OCI-LY3 (cell line): Measurements from ENCODE around the gene FAM83E.

Source experiments
- H2AFZ ChIP-seq: fragments of 200-600, 300-600 bp; shearing (Covaris generic); 2 replicates; pipeline ENCODE4 v1.6.0; 2014; ENCODE audit warnings: antibody characterized with exemption, low read depth, low read length
- H3K27ac ChIP-seq: fragments of 200-600, 300-600 bp; sonication (generic); 2 replicates; pipeline ENCODE4 v1.5.1; 2014; ENCODE audit warnings: mild to moderate bottlenecking, low read length, moderate library complexity, mixed read lengths
- H3K27me3 ChIP-seq: fragments of 200-600, 300-600 bp; sonication (generic); 2 replicates; pipeline ENCODE4 v1.6.1; 2014; ENCODE audit warnings: low read depth, low read length, mixed read lengths
- H3K36me3 ChIP-seq: fragments of 200-600, 300-600 bp; sonication (generic); replicated peaks from 2 replicates; pipeline ENCODE3; 2014; ENCODE audit warnings: low read depth, low read length, mixed read lengths
- H3K4me1 ChIP-seq: fragments of 300-600, 200-600 bp; sonication (generic); 2 replicates; pipeline ENCODE4 v1.6.1; 2014; ENCODE audit warnings: low read length, mixed read lengths
- H3K4me2 ChIP-seq: fragments of 200-600, 300-600 bp; sonication (generic); 2 replicates; pipeline ENCODE4 v1.6.1; 2014; ENCODE audit warnings: low read length, mixed read lengths
- H3K4me3 ChIP-seq: fragments of 300-600, 200-600 bp; sonication (generic); 2 replicates; pipeline ENCODE4 v1.5.1; 2014; ENCODE audit warnings: antibody characterized with exemption, mild to moderate bottlenecking, low read length, moderate library complexity
- H3K79me2 ChIP-seq: fragments of 300-600, 200-600 bp; shearing (Covaris generic); 2 replicates; pipeline ENCODE4 v1.6.1; 2014; ENCODE audit warnings: mild to moderate bottlenecking, low read length, mixed read lengths
- H3K9ac ChIP-seq: fragments of 300-600, 200-600 bp; shearing (Covaris generic); 2 replicates; pipeline ENCODE4 v1.6.0; 2014; ENCODE audit warnings: mild to moderate bottlenecking, low read length, moderate library complexity
- H3K9me3 ChIP-seq: fragments of 200-600, 300-600 bp; shearing (Covaris generic); 2 replicates; pipeline ENCODE4 v1.6.1; 2014; ENCODE audit warnings: low read length, mixed read lengths; ENCODE audit not compliant: insufficient read depth
- H4K20me1 ChIP-seq: fragments of 200-600, 300-600 bp; sonication (generic); 2 replicates; pipeline ENCODE4 v1.6.1; 2016; ENCODE audit warnings: low read length, mixed read lengths; ENCODE audit not compliant: insufficient read depth
- EZH2phosphoT487 ChIP-seq: fragments of 200-600 bp; shearing (Covaris generic); IDR thresholded peaks from 2 replicates; pipeline ENCODE4 v1.6.1; 2018; ENCODE audit warnings: antibody characterized with exemption, mixed run types, low read depth
- TF ChIP-seq, protein P1 (sequence below): fragments of 200-600, 300-600 bp; sonication (generic); IDR thresholded peaks from 2 replicates; pipeline ENCODE4 v1.5.1; 2014; ENCODE audit warnings: antibody characterized with exemption, low read length, low read depth

The FAM83E gene

GRCh38 chr19:48630296-48631063 lies 15.6 kb upstream of the FAM83E start:
- no peak overlapping the region for H3K27ac ChIP-seq
- no peaks in the 10 kb centered on the region for H3K9me3 ChIP-seq

DNA sequence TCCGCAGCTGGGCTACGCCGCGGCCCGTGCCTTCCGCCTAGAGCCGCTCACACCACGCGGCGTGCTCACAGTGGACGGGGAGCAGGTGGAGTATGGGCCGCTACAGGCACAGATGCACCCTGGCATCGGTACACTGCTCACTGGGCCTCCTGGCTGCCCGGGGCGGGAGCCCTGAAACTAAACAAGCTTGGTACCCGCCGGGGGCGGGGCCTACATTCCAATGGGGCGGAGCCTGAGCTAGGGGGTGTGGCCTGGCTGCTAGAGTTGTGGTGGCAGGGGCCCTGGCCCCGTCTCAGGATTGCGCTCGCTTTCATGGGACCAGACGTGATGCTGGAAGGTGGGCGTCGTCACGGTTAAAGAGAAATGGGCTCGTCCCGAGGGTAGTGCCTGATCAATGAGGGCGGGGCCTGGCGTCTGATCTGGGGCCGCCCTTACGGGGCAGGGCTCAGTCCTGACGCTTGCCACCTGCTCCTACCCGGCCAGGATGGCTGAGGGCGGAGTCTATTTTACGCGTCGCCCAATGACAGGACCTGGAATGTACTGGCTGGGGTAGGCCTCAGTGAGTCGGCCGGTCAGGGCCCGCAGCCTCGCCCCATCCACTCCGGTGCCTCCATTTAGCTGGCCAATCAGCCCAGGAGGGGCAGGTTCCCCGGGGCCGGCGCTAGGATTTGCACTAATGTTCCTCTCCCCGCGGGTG lies 14.9 kb upstream of the FAM83E start:
- Histone ChIP-seq H3K79me2 (peaks cover 23% of the 10 kb centered on the region), H3K4me1 (peaks cover 28% of the 10 kb centered on the region), H3K9me3 (no peaks in the 10 kb centered on the region), H2AFZ (no peak overlapping the region), H3K4me2 (no peak overlapping the region), H3K36me3 (peaks cover 23% of the 10 kb centered on the region), H3K27me3 (no peaks in the 10 kb centered on the region), H4K20me1 (no peaks in the 10 kb centered on the region), H3K9ac (no peak overlapping the region), H3K4me3 (no peak overlapping the region), H3K27ac (no peak overlapping the region)
- no peak for TF ChIP-seq EZH2phosphoT487
- TF ChIP-seq, protein P1, sequence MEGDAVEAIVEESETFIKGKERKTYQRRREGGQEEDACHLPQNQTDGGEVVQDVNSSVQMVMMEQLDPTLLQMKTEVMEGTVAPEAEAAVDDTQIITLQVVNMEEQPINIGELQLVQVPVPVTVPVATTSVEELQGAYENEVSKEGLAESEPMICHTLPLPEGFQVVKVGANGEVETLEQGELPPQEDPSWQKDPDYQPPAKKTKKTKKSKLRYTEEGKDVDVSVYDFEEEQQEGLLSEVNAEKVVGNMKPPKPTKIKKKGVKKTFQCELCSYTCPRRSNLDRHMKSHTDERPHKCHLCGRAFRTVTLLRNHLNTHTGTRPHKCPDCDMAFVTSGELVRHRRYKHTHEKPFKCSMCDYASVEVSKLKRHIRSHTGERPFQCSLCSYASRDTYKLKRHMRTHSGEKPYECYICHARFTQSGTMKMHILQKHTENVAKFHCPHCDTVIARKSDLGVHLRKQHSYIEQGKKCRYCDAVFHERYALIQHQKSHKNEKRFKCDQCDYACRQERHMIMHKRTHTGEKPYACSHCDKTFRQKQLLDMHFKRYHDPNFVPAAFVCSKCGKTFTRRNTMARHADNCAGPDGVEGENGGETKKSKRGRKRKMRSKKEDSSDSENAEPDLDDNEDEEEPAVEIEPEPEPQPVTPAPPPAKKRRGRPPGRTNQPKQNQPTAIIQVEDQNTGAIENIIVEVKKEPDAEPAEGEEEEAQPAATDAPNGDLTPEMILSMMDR: no peak

More at GRCh38 chr19:48630296-48631063, 15.6 kb upstream of the FAM83E start:
- no peak overlapping the region for H3K4me3 ChIP-seq
- no peak overlapping the region for H2AFZ ChIP-seq
- H3K36me3 ChIP-seq: peaks cover 23% of the 10 kb centered on the region
- H3K27me3 ChIP-seq: no peaks in the 10 kb centered on the region
- no peaks in the 10 kb centered on the region for H4K20me1 ChIP-seq
- TF ChIP-seq EZH2phosphoT487: no peak
- TF ChIP-seq, protein P1: no peak
- H3K9ac ChIP-seq: no peak overlapping the region
- H3K4me2 ChIP-seq: no peak overlapping the region
- H3K4me1 ChIP-seq: peaks cover 26% of the 10 kb centered on the region
- peaks cover 16% of the 10 kb centered on the region for H3K79me2 ChIP-seq

- Histone ChIP-seq H3K4me3 (no peak overlapping the region), H4K20me1 (no peaks in the 10 kb centered on the region), H3K79me2 (peaks cover 28% of the 10 kb centered on the region), H3K27me3 (no peaks in the 10 kb centered on the region), H3K9ac (no peak overlapping the region), H3K27ac (no peak overlapping the region), H3K36me3 (peaks cover 23% of the 10 kb centered on the region), H3K9me3 (no peaks in the 10 kb centered on the region), H2AFZ (no peak overlapping the region), H3K4me1 (peaks cover 26% of the 10 kb centered on the region), H3K4me2 (no peak overlapping the region)
- TF ChIP-seq, protein P1: no peak
- no peak for TF ChIP-seq EZH2phosphoT487
These were observed 14.4 kb upstream of the FAM83E start for GRCh38 chr19:48629297-48629598.

GRCh38 chr19:48628486-48629296 lies 13.8 kb upstream of the FAM83E start:
- no peaks in the 10 kb centered on the region for H3K27me3 ChIP-seq
- no peak overlapping the region for H3K4me3 ChIP-seq
- H3K27ac ChIP-seq: no peak overlapping the region
- peaks cover 23% of the 10 kb centered on the region for H3K36me3 ChIP-seq
- H4K20me1 ChIP-seq: no peaks in the 10 kb centered on the region
- H3K9me3 ChIP-seq: no peaks in the 10 kb centered on the region
- no peak overlapping the region for H2AFZ ChIP-seq
- no peak overlapping the region for H3K4me2 ChIP-seq
- H3K79me2 ChIP-seq: peaks cover 26% of the 10 kb centered on the region
- peaks cover 22% of the 10 kb centered on the region for H3K4me1 ChIP-seq
- H3K9ac ChIP-seq: no peak overlapping the region
- TF ChIP-seq, protein P1: no peak
- TF ChIP-seq EZH2phosphoT487: no peak
